Posterior cingulate gyrus (tissue), 11 donors: ENCODE results near the gene SAP30L.

Experiments used
- DNase-seq, 10 donors: peaks; one replicate each; pipeline versions ENCODE4 v3.0.0 to v3.0.0-alpha.2; 2020 to 2021; ENCODE audit warnings: mixed read lengths in 3 of 10
- intact Hi-C: fragments of 100-400 bp; cut with DNase I; formaldehyde crosslinking; loops from one replicate; pipeline ENCODE4 v1.15.1; 2023

The SAP30L gene

GRCh38 chr5:154415114-154415513, 30.7 kb upstream of the SAP30L start:
- DNase-seq, result no peak
- intact Hi-C loops, result no loop called here

GRCh38 chr5:154418344-154418820, 27.4 kb upstream of the SAP30L start:
- intact Hi-C loops, result no loop called here
- peak in 1 of 10 donors; percentile 66 for DNase-seq

- intact Hi-C loops, result no loop called here
- DNase-seq, result peak in 1 of 10 donors; percentile 36
Observed at GRCh38 chr5:154419236-154419635, 26.6 kb upstream of the SAP30L start.

- intact Hi-C loops, result no loop called here
- peak in 1 of 10 donors; percentile 29 for DNase-seq
Observed at GRCh38 chr5:154421868-154422267, 23.9 kb upstream of the SAP30L start.

GRCh38 chr5:154422298-154422697, 23.5 kb upstream of the SAP30L start:
- intact Hi-C loops, result no loop called here

GRCh38 chr5:154428208-154428607, 17.6 kb upstream of the SAP30L start:
- no peak for DNase-seq
- intact Hi-C loops, result no loop called here

More at GRCh38 chr5:154422298-154422697, 23.5 kb upstream of the SAP30L start:
- DNase-seq, result no peak

GRCh38 chr5:154429341-154429740, 16.5 kb upstream of the SAP30L start:
- intact Hi-C loops, result no loop called here
- DNase-seq, result no peak

GRCh38 chr5:154430466-154430865, 15.3 kb upstream of the SAP30L start:
- intact Hi-C loops, result no loop called here
- no peak for DNase-seq

- intact Hi-C loops, result no loop called here
- no peak for DNase-seq
Observed at GRCh38 chr5:154430961-154431630, 14.7 kb upstream of the SAP30L start.

- intact Hi-C loops, result no loop called here
- no peak for DNase-seq
Observed at GRCh38 chr5:154435226-154435625, 10.6 kb upstream of the SAP30L start.

GRCh38 chr5:154437281-154437965, 8.4 kb upstream of the SAP30L start:
- intact Hi-C loops, result no loop called here
- no peak for DNase-seq

GRCh38 chr5:154440540-154440939, 5.3 kb upstream of the SAP30L start:
- intact Hi-C loops, result no loop called here
- no peak for DNase-seq

GRCh38 chr5:154442801-154443200, 3.0 kb upstream of the SAP30L start:
- intact Hi-C loops, result no loop called here
- no peak for DNase-seq

GRCh38 chr5:154444556-154445421, 1.0 kb upstream of the SAP30L start:
- peak in 3 of 10 donors; percentile 14 to 85 (median 82) for DNase-seq
- intact Hi-C loops, result no loop called here

- intact Hi-C loops, result no loop called here
- DNase-seq, result peak; percentile 30 to 93 (median 56)
Observed at GRCh38 chr5:154446195-154447088, 645 bp downstream of the SAP30L start.

GRCh38 chr5:154447089-154447725, 1.4 kb downstream of the SAP30L start:
- intact Hi-C loops, result no loop called here
- no peak for DNase-seq

- intact Hi-C loops, result no loop called here
- no peak for DNase-seq
Observed at GRCh38 chr5:154449786-154450185, 4.0 kb downstream of the SAP30L start.

GRCh38 chr5:154451957-154452356, 6.2 kb downstream of the SAP30L start:
- intact Hi-C loops, result no loop called here
- no peak for DNase-seq

- intact Hi-C loops, result no loop called here
Observed at GRCh38 chr5:154455585-154455984, 9.8 kb downstream of the SAP30L start.

GRCh38 chr5:154456540-154456939, 10.7 kb downstream of the SAP30L start:
- no peak for DNase-seq
- intact Hi-C loops, result no loop called here

More at GRCh38 chr5:154455585-154455984, 9.8 kb downstream of the SAP30L start:
- DNase-seq, result no peak
